VCaP (cell line): ENCODE measurements around the gene GAL3ST2.

Experiments
- H3K27ac ChIP-seq: fragments of 450-650 bp; 2 replicates; pipeline ENCODE4 v1.5.1; 2017
- TF ChIP-seq, protein P1 (sequence below): fragments of 450-650 bp; conservative IDR thresholded peaks from 2 replicates; pipeline ENCODE4 v1.5.1; 2017; ENCODE audit warnings: mild to moderate bottlenecking, moderate library complexity

The GAL3ST2 gene

GRCh38 chr2:241849616-241850543 is 73.3 kb downstream of the GAL3ST2 start:
- TF ChIP-seq, protein P1, sequence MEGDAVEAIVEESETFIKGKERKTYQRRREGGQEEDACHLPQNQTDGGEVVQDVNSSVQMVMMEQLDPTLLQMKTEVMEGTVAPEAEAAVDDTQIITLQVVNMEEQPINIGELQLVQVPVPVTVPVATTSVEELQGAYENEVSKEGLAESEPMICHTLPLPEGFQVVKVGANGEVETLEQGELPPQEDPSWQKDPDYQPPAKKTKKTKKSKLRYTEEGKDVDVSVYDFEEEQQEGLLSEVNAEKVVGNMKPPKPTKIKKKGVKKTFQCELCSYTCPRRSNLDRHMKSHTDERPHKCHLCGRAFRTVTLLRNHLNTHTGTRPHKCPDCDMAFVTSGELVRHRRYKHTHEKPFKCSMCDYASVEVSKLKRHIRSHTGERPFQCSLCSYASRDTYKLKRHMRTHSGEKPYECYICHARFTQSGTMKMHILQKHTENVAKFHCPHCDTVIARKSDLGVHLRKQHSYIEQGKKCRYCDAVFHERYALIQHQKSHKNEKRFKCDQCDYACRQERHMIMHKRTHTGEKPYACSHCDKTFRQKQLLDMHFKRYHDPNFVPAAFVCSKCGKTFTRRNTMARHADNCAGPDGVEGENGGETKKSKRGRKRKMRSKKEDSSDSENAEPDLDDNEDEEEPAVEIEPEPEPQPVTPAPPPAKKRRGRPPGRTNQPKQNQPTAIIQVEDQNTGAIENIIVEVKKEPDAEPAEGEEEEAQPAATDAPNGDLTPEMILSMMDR = no peak
- no peak overlapping the region for H3K27ac ChIP-seq

DNA sequence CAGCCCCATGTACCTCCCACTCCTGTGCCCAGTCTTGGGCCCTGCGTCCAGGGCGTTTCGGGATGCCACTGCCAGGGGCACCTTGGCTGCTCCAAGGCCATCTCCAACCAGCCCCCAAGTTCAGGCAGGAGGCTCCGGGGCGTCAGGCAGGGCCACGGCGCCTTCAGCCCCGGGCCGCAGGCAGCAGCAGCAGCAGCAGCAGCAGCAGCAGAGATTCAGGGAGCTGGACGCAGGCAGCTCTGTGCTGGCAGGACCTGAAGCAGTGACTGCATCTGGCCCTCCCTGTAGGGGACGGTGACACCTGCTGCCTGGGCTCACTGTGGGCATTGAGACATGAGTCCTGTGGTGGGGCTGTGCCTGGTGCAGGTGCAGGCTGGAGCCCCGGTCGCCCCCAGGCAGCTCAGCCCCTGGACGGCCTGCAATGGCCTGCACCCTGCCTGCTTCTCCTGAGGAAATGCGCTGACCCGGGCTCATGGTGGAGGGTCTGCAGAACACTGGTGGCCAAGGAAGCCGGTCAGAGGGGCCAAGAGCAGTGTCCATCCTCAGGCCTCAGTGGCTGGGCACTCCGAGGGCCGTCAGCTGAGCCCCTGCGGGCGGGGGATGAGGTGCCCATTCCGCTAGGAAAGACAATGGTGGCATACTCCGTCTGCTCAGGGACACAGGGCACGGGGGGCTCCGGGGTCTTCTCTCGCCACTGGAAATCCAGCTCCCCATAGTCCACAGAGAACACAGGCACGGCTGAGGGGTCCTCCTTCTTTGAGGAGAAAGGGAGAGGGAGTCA is 74.1 kb downstream of the GAL3ST2 start:
- TF ChIP-seq, protein P1 = no peak
- no peak overlapping the region for H3K27ac ChIP-seq

DNA sequence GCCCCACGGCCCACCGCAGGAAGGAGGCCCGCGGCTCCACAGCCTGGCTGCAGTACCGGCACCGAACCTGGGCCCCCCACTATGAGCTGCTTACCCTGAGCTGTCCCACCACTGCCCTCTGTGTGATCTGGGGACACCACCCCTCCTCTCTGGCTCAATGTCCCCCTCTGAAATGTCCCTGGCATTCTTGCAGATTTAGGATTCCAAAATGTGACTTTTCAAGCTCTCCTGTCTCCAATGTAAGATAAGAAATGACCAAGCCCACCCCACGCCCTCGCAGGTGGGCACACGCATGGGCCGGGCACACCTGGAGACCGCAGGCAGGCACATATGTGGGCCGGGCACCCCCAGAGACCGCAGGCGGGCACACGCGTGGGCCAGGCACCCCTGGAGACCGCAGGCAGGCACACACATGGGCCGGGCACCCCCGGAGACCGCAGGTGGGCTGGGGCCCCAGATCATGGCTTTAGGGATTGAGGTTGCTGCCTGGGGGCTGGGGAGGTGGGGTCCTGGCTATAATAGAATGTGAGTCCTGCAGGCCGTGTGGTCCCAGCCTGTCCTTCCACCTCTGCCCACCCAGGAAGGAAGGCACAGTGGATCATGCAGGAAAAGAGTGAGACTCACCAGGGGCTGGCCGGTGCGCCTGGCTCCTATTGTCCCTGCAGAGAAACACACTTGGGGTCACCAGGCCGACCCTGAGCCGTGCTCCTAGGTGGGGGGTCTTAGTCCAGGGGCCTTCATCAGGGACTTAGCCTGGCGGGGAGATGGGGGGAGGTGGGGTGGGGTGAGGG is 74.9 kb downstream of the GAL3ST2 start:
- no peak overlapping the region for H3K27ac ChIP-seq
- TF ChIP-seq, protein P1 = no peak

DNA sequence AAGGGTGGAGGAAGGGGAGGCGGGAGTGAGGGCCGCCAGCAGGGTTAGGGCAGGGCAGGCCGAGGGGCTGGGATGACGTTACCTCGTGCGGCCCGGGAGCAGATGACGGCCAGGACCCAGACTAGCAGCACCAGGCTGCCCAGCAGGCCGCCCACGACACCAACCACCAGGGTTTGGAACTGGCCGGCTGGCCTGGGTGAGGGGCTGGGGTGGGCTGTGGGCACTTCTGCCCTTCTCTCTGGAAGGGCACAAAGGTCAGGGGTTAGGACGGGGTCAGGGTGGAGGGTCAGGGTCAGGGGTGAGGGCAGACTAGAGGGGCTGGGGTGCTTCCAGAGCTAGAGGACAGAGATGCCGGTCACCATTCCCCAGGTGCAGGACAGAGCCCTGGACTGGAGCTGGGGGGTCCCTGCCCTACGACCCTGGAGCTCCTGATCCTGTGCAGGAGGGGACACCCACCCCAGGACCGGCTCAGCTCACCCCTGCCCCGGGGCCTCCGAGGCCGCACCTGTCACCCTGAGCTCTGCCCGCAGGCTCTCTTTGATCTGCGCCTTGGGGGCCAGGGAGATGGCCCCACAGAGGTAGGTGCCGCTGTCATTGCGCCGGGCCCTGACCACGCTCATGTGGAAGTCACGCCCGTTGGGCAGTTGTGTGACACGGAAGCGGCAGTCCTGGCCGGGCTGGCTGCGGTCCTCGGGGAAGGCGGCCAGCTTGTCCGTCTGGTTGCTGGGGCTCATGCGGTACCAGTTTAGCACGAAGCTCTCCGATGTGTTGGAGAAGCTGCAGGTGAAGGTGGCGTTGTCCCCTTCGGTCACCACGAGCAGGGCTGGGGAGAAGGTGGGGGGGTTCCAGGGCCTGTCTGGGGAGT is 75.7 kb downstream of the GAL3ST2 start:
- no peak overlapping the region for H3K27ac ChIP-seq
- TF ChIP-seq, protein P1 = no peak

DNA sequence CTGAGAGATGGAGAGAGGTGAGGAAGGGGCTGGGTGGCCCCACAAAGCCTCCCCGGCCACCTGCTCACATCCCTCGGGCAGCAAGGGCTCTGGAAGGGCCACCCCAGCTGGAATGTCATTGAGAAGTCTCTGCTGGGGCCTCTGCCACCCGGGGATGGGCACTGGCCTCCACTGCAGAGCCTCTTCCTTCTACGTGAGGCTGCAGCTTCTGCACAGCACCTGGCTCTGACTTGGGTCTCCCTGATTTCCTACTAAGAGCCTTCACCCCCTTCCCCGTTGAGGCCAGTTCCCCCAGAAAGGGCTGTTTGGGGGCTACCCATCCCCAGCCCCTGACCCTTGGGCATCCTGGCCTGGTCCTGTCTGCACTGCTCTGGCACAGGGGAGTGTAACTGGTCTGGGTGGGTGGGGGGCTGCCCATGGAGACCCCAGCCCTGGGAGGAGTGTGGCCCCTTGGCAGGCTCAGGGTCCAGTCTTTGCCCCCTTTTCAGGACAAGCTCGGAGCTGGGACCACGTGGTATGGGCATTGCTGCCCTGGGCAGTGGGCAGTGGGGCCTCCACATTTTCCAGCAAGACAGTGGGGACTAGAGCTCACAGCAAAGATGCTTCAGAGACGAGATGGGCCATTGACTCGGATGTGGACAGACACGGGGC is 76.5 kb downstream of the GAL3ST2 start:
- TF ChIP-seq, protein P1 = no peak
- H3K27ac ChIP-seq = no peak overlapping the region
